GM23338 (cell line): ENCODE measurements around the gene MACF1. TPM values are rescaled to one million over a fixed set of nuclear protein-coding genes. Genes with fewer than 3 reads are reported as not detected.

Experiments
- ATAC-seq: fragments of 200-7000 bp; cut with Tn5 transposase; 3 replicates; pipeline ENCODE4 v1.9.1; 2020
- DNase-seq: peaks from one replicate; pipeline ENCODE4 v3.0.0-alpha.2; 2015; ENCODE audit warnings: low spot score
- H2AFZ ChIP-seq: fragments of 200-600 bp; sonication (generic); 2 replicates; pipeline ENCODE4 v1.8.0; 2016; ENCODE audit warnings: antibody characterized with exemption, mild to moderate bottlenecking, moderate library complexity
- H3F3A ChIP-seq: fragments of 200-600 bp; sonication (generic); replicated peaks from 2 replicates; pipeline ENCODE4 v1.8.0; 2017; ENCODE audit warnings: antibody characterized with exemption, mixed run types, low read depth
- H3K27ac ChIP-seq: fragments of 200-600 bp; sonication (generic); 2 replicates; pipeline ENCODE4 v1.6.1; 2016; ENCODE audit warnings: low read depth
- H3K27me3 ChIP-seq: fragments of 200-600 bp; sonication (generic); 2 replicates; pipeline ENCODE4 v1.8.0; 2016; ENCODE audit warnings: mild to moderate bottlenecking, mixed run types, moderate library complexity; ENCODE audit not compliant: insufficient read depth
- H3K36me3 ChIP-seq: fragments of 200-600 bp; sonication (generic); 2 replicates; pipeline ENCODE4 v1.8.0; 2016; ENCODE audit warnings: mild to moderate bottlenecking; ENCODE audit not compliant: insufficient read depth
- H3K4me1 ChIP-seq: fragments of 200-600 bp; sonication (generic); 2 replicates; pipeline ENCODE4 v1.8.0; 2016; ENCODE audit warnings: mild to moderate bottlenecking, moderate library complexity; ENCODE audit not compliant: insufficient read depth
- H3K4me2 ChIP-seq: fragments of 200-600 bp; sonication (generic); 2 replicates; pipeline ENCODE4 v1.7.1; 2017; ENCODE audit warnings: mixed run types
- H3K4me3 ChIP-seq: fragments of 200-600 bp; sonication (generic); 2 replicates; pipeline ENCODE4 v1.6.1; 2016; ENCODE audit warnings: mixed run types
- H3K79me2 ChIP-seq: fragments of 200-600 bp; sonication (generic); replicated peaks from 2 replicates; pipeline ENCODE4 v1.8.0; 2017; ENCODE audit warnings: mild to moderate bottlenecking; ENCODE audit not compliant: insufficient read depth
- H3K9me2 ChIP-seq: fragments of 200-600 bp; sonication (generic); 2 replicates; pipeline ENCODE4 v1.8.0; 2017; ENCODE audit not compliant: insufficient read depth
- H4K20me1 ChIP-seq: fragments of 200-600 bp; sonication (generic); replicated peaks from 2 replicates; pipeline ENCODE4 v1.8.0; 2017; ENCODE audit warnings: mild to moderate bottlenecking; ENCODE audit not compliant: insufficient read depth
- H3K27ac Mint-ChIP-seq: 2 replicates; pipeline ENCODE4 v1.8.0; 2020; ENCODE audit warnings: inconsistent platforms, mild to moderate bottlenecking, moderate library complexity, mixed read lengths
- H3K27me3 Mint-ChIP-seq: 3 replicates; pipeline ENCODE4 v1.8.0; 2022; ENCODE audit warnings: low read depth, mild to moderate bottlenecking, moderate library complexity, mixed read lengths, inconsistent platforms; ENCODE audit not compliant: insufficient read depth, poor library complexity
- H3K36me3 Mint-ChIP-seq: 3 replicates; pipeline ENCODE4 v1.8.0; 2021; ENCODE audit warnings: low read depth, mild to moderate bottlenecking, inconsistent platforms, moderate library complexity, mixed read lengths
- H3K4me1 Mint-ChIP-seq: 3 replicates; pipeline ENCODE4 v1.8.0; 2020; ENCODE audit warnings: mild to moderate bottlenecking, inconsistent platforms, mixed read lengths
- H3K4me3 Mint-ChIP-seq: 3 replicates; pipeline ENCODE4 v1.8.0; 2021; ENCODE audit warnings: moderate library complexity, mild to moderate bottlenecking, inconsistent platforms, mixed read lengths
- H3K9me3 Mint-ChIP-seq: 3 replicates; pipeline ENCODE4 v1.8.0; 2020; ENCODE audit warnings: moderate library complexity, mild to moderate bottlenecking, inconsistent platforms, mixed read lengths
- EZH2phosphoT487 ChIP-seq: fragments of 200-600 bp; sonication (generic); IDR thresholded peaks from one replicate; pipeline ENCODE4 v1.8.1; 2018; ENCODE audit warnings: antibody characterized with exemption; ENCODE audit not compliant: unreplicated experiment
- JUNB ChIP-seq: IDR thresholded peaks from one replicate; pipeline ENCODE4 v1.6.1; 2016; ENCODE audit warnings: antibody characterized with exemption; ENCODE audit not compliant: unreplicated experiment
- NANOG ChIP-seq: IDR thresholded peaks from 2 replicates; pipeline ENCODE4 v1.6.1; 2016; ENCODE audit warnings: antibody characterized with exemption, borderline replicate concordance
- ZNF114 ChIP-seq: fragments of 250-450 bp; sonication (Bioruptor Pico); IDR thresholded peaks from 2 replicates; pipeline ENCODE4 v1.5.0; 2020; ENCODE audit warnings: mild to moderate bottlenecking, moderate library complexity
- ZNF331 ChIP-seq: fragments of 250-450 bp; sonication (Bioruptor Pico); IDR thresholded peaks from 2 replicates; pipeline ENCODE4 v1.5.0; 2020; ENCODE audit warnings: low read depth, mild to moderate bottlenecking, moderate library complexity
- polyA plus RNA-seq: library from polyadenylated mRNA; unstranded; fragments of >200 nt; fragmentation: Nextera tagmentation; extraction: Ambion mirVana; gene quantifications from 2 replicates; pipeline ENCODE4 v1.2.1, GENCODE V29; 2016
- total RNA-seq: library from RNA; depleted of rRNA; stranded (reverse); fragments of >200 nt; shearing (Covaris generic); gene quantifications from 2 replicates; pipeline ENCODE4 v1.2.3, GENCODE V29; 2014
- TF ChIP-seq, protein P1 (sequence below): IDR thresholded peaks from 2 replicates; pipeline ENCODE4 v1.6.1; 2016; ENCODE audit warnings: antibody characterized with exemption
- TF ChIP-seq, protein P2 (sequence below): fragments of 250-450 bp; sonication (Bioruptor Pico); IDR thresholded peaks from 2 replicates; pipeline ENCODE4 v1.5.0; 2020; ENCODE audit warnings: mild to moderate bottlenecking, moderate library complexity

MACF1 gene
- total and polyA plus RNA-seq, 2 experiments from 2014 or later: 104 to 399 TPM

DNA sequence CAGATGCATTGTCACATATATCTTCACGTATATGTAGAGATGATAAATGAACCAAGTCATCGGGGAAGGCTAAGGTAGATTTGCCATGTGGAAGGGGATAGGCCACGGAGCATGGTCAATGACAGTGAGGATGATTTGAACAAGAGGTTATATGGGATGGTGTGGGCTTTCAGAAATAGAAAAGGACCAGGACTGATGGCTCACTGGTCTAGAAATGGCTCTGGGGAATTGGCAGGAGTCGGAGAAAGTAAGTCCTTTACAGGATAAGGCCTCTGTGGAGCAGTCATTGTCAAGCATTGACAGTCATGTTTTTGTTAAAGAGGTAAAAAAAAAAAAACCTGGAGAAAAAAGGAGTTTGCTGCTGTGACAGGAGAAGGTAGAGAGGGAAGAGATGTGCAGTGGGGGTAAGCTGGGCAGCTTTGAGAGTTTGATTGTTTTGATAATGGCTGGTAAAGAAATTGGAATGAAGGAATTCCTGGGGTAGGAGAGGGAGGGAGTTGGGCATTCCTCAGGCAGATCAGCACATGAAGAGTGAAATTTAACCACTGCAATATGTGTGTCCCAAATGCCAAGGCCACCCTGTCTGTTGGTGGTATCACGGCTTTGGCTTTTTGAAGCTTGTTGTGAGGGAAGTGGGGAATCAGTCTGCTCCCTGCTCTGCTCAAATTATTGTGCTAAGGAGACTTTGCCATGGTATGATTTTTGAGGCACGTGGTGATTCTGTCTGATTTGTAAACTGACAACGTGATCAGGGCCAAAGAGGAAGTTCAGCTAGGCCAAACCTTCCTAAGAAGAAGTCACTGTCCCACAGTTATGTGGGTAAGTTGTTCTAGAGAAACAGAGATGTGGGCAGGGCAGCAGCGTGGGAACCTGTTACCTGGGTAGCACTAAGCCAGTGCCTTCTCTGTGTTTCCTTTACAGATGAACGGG is 26.0 kb downstream of the MACF1 start:
- Histone ChIP-seq H2AFZ (no peak overlapping the region), H3K9me2 (no peaks in the 10 kb centered on the region), H3K4me2 (peak overlapping the region; percentile 61)

DNA sequence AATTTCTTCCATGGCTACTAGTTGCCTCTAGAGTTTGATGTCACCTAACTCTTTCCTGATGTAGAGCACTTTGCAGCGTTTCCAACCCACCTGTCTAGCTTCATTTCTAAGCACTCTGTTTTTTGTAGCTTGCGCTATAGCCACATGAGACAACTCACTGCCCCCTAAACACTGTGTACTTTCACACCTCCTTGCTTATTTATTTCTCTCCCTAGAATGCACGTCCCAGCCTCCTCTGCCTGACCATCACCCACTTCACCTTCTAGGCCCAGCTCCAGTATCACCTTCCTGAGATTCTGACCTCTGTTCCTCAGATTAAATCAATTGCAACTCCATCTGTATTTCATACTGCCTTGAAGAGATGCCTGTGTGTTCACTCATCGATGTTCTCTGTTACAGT is 32.5 kb downstream of the MACF1 start:
- Mint-ChIP-seq H3K9me3 (peaks cover 12% of the 10 kb centered on the region), H3K36me3 (peaks cover 36% of the 10 kb centered on the region), H3K4me1 (peaks cover 8% of the 10 kb centered on the region), H3K27me3 (peaks cover 5% of the 10 kb centered on the region), H3K4me3 (no peak overlapping the region), H3K27ac (no peak overlapping the region)
- H3F3A ChIP-seq: no peaks in the 10 kb centered on the region
- no peak overlapping the region for H3K4me2 ChIP-seq
- no peak overlapping the region for H2AFZ ChIP-seq
- H3K79me2 ChIP-seq: peaks cover 69% of the 10 kb centered on the region
- DNase-seq (no peak), ATAC-seq (no peak)
- no peaks in the 10 kb centered on the region for H3K27me3 ChIP-seq
- no peak overlapping the region for H3K4me3 ChIP-seq
- no peaks in the 10 kb centered on the region; the same call in 1 of the 2 replicates for H4K20me1 ChIP-seq
- peak overlapping the region; percentile 20; the same call in 1 of the 2 replicates for H3K27ac ChIP-seq
- H3K4me1 ChIP-seq: peaks cover 19% of the 10 kb centered on the region
- H3K36me3 ChIP-seq: no peaks in the 10 kb centered on the region
- no peaks in the 10 kb centered on the region for H3K9me2 ChIP-seq
- TF ChIP-seq NANOG (no peak), ZNF331 (CRISPR knock-in tag) (no peak)

More for the DNA sequence above, 26.0 kb downstream of the MACF1 start:
- peak overlapping the region; percentile 78 for H3K27ac Mint-ChIP-seq
- peaks cover 40% of the 10 kb centered on the region for H3K4me1 Mint-ChIP-seq
- 0 out of 2 replicates have a peak, but pooled peaks cover 7% of the 10 kb centered on the region for H4K20me1 ChIP-seq
- H3F3A ChIP-seq: peaks cover 5% of the 10 kb centered on the region; the same call in 1 of the 2 replicates
- peaks cover 5% of the 10 kb centered on the region for H3K9me3 Mint-ChIP-seq
- H3K36me3 Mint-ChIP-seq: peaks cover 22% of the 10 kb centered on the region
- no peaks in the 10 kb centered on the region for H3K27me3 ChIP-seq
- peaks cover 57% of the 10 kb centered on the region for H3K4me1 ChIP-seq
- ATAC-seq (peak; percentile 88), DNase-seq (peak; percentile 82)
- H3K27me3 Mint-ChIP-seq: peaks cover 3% of the 10 kb centered on the region
- H3K4me3 Mint-ChIP-seq: peak overlapping the region; percentile 31
- H3K36me3 ChIP-seq: 0 out of 2 replicates have a peak, but pooled peaks cover 3% of the 10 kb centered on the region
- peaks cover 69% of the 10 kb centered on the region for H3K79me2 ChIP-seq
- TF ChIP-seq, protein P1, sequence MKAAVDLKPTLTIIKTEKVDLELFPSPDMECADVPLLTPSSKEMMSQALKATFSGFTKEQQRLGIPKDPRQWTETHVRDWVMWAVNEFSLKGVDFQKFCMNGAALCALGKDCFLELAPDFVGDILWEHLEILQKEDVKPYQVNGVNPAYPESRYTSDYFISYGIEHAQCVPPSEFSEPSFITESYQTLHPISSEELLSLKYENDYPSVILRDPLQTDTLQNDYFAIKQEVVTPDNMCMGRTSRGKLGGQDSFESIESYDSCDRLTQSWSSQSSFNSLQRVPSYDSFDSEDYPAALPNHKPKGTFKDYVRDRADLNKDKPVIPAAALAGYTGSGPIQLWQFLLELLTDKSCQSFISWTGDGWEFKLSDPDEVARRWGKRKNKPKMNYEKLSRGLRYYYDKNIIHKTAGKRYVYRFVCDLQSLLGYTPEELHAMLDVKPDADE: no peak
- TF ChIP-seq NANOG: peak; percentile 54; the same call in 1 of the 2 replicates
- H3K27ac ChIP-seq: peak overlapping the region; percentile 94
- H3K4me3 ChIP-seq: peak overlapping the region; percentile 35

DNA sequence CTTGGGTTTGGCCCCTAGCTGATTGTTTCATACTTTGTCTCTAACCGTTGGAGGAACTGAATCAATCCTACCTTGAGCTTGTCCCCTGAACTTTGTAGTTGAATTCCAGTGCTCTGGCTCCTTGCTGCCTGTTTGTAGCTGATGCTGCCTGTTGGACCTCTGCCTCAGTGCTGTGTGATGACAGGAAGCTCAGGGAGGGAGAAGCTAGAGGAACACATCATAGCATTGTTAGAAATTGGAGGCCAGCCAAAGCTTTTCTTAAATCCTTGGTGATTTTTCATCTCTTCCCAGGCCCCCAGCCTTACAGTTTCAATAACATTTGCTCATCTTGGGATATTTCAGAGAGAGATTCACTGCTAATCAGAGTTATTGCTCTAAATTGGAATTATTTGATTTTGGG is 34.0 kb downstream of the MACF1 start:
- Histone ChIP-seq H4K20me1 (no peaks in the 10 kb centered on the region; the same call in 1 of the 2 replicates), H3K79me2 (peaks cover 73% of the 10 kb centered on the region)
- peaks cover 22% of the 10 kb centered on the region for H3K36me3 Mint-ChIP-seq
- TF ChIP-seq, protein P2, sequence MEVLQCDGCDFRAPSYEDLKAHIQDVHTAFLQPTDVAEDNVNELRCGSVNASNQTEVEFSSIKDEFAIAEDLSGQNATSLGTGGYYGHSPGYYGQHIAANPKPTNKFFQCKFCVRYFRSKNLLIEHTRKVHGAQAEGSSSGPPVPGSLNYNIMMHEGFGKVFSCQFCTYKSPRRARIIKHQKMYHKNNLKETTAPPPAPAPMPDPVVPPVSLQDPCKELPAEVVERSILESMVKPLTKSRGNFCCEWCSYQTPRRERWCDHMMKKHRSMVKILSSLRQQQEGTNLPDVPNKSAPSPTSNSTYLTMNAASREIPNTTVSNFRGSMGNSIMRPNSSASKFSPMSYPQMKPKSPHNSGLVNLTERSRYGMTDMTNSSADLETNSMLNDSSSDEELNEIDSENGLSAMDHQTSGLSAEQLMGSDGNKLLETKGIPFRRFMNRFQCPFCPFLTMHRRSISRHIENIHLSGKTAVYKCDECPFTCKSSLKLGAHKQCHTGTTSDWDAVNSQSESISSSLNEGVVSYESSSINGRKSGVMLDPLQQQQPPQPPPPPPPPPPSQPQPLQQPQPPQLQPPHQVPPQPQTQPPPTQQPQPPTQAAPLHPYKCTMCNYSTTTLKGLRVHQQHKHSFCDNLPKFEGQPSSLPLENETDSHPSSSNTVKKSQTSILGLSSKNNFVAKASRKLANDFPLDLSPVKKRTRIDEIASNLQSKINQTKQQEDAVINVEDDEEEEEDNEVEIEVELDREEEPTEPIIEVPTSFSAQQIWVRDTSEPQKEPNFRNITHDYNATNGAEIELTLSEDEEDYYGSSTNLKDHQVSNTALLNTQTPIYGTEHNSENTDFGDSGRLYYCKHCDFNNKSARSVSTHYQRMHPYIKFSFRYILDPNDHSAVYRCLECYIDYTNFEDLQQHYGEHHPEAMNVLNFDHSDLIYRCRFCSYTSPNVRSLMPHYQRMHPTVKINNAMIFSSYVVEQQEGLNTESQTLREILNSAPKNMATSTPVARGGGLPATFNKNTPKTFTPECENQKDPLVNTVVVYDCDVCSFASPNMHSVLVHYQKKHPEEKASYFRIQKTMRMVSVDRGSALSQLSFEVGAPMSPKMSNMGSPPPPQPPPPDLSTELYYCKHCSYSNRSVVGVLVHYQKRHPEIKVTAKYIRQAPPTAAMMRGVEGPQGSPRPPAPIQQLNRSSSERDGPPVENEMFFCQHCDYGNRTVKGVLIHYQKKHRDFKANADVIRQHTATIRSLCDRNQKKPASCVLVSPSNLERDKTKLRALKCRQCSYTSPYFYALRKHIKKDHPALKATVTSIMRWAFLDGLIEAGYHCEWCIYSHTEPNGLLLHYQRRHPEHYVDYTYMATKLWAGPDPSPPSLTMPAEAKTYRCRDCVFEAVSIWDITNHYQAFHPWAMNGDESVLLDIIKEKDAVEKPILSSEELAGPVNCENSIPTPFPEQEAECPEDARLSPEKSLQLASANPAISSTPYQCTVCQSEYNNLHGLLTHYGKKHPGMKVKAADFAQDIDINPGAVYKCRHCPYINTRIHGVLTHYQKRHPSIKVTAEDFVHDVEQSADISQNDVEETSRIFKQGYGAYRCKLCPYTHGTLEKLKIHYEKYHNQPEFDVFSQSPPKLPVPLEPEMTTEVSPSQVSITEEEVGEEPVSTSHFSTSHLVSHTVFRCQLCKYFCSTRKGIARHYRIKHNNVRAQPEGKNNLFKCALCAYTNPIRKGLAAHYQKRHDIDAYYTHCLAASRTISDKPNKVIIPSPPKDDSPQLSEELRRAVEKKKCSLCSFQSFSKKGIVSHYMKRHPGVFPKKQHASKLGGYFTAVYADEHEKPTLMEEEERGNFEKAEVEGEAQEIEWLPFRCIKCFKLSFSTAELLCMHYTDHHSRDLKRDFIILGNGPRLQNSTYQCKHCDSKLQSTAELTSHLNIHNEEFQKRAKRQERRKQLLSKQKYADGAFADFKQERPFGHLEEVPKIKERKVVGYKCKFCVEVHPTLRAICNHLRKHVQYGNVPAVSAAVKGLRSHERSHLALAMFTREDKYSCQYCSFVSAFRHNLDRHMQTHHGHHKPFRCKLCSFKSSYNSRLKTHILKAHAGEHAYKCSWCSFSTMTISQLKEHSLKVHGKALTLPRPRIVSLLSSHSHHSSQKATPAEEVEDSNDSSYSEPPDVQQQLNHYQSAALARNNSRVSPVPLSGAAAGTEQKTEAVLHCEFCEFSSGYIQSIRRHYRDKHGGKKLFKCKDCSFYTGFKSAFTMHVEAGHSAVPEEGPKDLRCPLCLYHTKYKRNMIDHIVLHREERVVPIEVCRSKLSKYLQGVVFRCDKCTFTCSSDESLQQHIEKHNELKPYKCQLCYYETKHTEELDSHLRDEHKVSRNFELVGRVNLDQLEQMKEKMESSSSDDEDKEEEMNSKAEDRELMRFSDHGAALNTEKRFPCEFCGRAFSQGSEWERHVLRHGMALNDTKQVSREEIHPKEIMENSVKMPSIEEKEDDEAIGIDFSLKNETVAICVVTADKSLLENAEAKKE: no peak
- TF ChIP-seq ZNF114 (no peak), EZH2phosphoT487 (no peak), JUNB (no peak), NANOG (no peak), ZNF331 (CRISPR knock-in tag) (no peak)

More for the DNA sequence above, 34.0 kb downstream of the MACF1 start:
- Mint-ChIP-seq H3K9me3 (peaks cover 12% of the 10 kb centered on the region), H3K4me3 (no peak overlapping the region), H3K27ac (no peak overlapping the region), H3K27me3 (peaks cover 5% of the 10 kb centered on the region), H3K4me1 (peaks cover 3% of the 10 kb centered on the region; the same call in 1 of the 3 replicates)
- Histone ChIP-seq H2AFZ (no peak overlapping the region), H3K4me1 (peaks cover 11% of the 10 kb centered on the region; the same call in 1 of the 2 replicates), H3K4me3 (no peak overlapping the region), H3K27me3 (no peaks in the 10 kb centered on the region), H3K9me2 (no peaks in the 10 kb centered on the region), H3K36me3 (no peaks in the 10 kb centered on the region), H3K4me2 (no peak overlapping the region), H3F3A (no peaks in the 10 kb centered on the region), H3K27ac (no peak overlapping the region)
- no peak for ATAC-seq
- no peak for DNase-seq
